Measurements from ENCODE around the gene GTF3C5.

The GTF3C5 gene

GRCh38 chr9:133103987-133104505 is 73.2 kb downstream of the GTF3C5 start:
- ChIA-PET CTCF (interaction anchor here (0.6 to 30.1 kb wide), 11 partner anchors 9 to 56 kb away, joined by 3 to 739 read pairs (median 7); no protein-coding TSS in a partner anchor), POLR2A (no interaction called here)
- no peak overlapping the region for H3K4me3 ChIP-seq (ENCODE audit: low read depth, low read length)
- no peak for TF ChIP-seq CTCF (IDR thresholded peaks at IDR 0.05; ENCODE audit: insufficient read depth, low read length, missing control alignments)
- no peak for DNase-seq (ENCODE audit: low read depth, low spot score)

- no peak for DNase-seq (ENCODE audit: low read depth, low spot score)
- H3K4me3 ChIP-seq (ENCODE audit: low read depth, low read length), result no peak overlapping the region
- ChIA-PET CTCF (interaction anchor here (1.2 to 30.1 kb wide), 6 partner anchors 9 to 57 kb away, joined by 3 to 739 read pairs (median 10); no protein-coding TSS in a partner anchor), POLR2A (no interaction called here)
- no peak for TF ChIP-seq CTCF (IDR thresholded peaks at IDR 0.05; ENCODE audit: insufficient read depth, low read length, missing control alignments)
Observed at GRCh38 chr9:133104718-133105460, 74.1 kb downstream of the GTF3C5 start.

GRCh38 chr9:133105461-133105770 is 74.6 kb downstream of the GTF3C5 start:
- CTCF ChIA-PET, result interaction anchor here (1.2 to 30.1 kb wide), 5 partner anchors 10 to 44 kb away, joined by 4 to 739 read pairs (median 11); no protein-coding TSS in a partner anchor
- no peak for TF ChIP-seq CTCF (IDR thresholded peaks at IDR 0.05; ENCODE audit: insufficient read depth, low read length, missing control alignments)
- no peak overlapping the region for H3K4me3 ChIP-seq (ENCODE audit: low read depth, low read length)
- DNase-seq (ENCODE audit: low read depth, low spot score), result no peak
- POLR2A ChIA-PET, result no interaction called here

GRCh38 chr9:133106511-133107244 is 75.9 kb downstream of the GTF3C5 start:
- POLR2A ChIA-PET, result no interaction called here
- no peak for DNase-seq (ENCODE audit: low read depth, low spot score)
- no peak for TF ChIP-seq CTCF (IDR thresholded peaks at IDR 0.05; ENCODE audit: insufficient read depth, low read length, missing control alignments)
- H3K4me3 ChIP-seq (ENCODE audit: low read depth, low read length), result no peak overlapping the region
- CTCF ChIA-PET, result interaction anchor here (0.9 to 30.1 kb wide), 7 partner anchors 8 to 43 kb away, joined by 3 to 739 read pairs (median 11); no protein-coding TSS in a partner anchor

- POLR2A ChIA-PET, result no interaction called here
- DNase-seq (ENCODE audit: low read depth, low spot score), result no peak
- H3K4me3 ChIP-seq (ENCODE audit: low read depth, low read length), result no peak overlapping the region
- CTCF ChIA-PET, result interaction anchor here (1.4 to 30.1 kb wide), 5 partner anchors 8 to 42 kb away, joined by 3 to 739 read pairs (median 20); no protein-coding TSS in a partner anchor
- TF ChIP-seq CTCF (IDR thresholded peaks at IDR 0.05; ENCODE audit: insufficient read depth, low read length, missing control alignments), result no peak
Observed at GRCh38 chr9:133107245-133107722, 76.5 kb downstream of the GTF3C5 start.

All from AG04449 (cell line).